GM18498 (cell line): ENCODE results near the gene CKAP4.

Source experiments
- ATAC-seq: cut with Tn5 transposase; IDR thresholded peaks from one replicate; pipeline ENCODE4 v1.9.1; 2021; ENCODE audit warnings: mild to moderate bottlenecking, moderate library complexity; ENCODE audit not compliant: unreplicated experiment

CKAP4 gene

GRCh38 chr12:106275458-106275857, 27.6 kb upstream of the CKAP4 start:
- ATAC-seq = no peak

GRCh38 chr12:106274575-106275121, 26.8 kb upstream of the CKAP4 start:
- ATAC-seq = no peak

- no peak for ATAC-seq
Observed at GRCh38 chr12:106274012-106274411, 26.2 kb upstream of the CKAP4 start.

- no peak for ATAC-seq
Observed at GRCh38 chr12:106273491-106273890, 25.7 kb upstream of the CKAP4 start.

- no peak for ATAC-seq
Observed at GRCh38 chr12:106271575-106272505, 24.0 kb upstream of the CKAP4 start.

- ATAC-seq = no peak
Observed at GRCh38 chr12:106269150-106269771, 21.4 kb upstream of the CKAP4 start.

- ATAC-seq = no peak
Observed at GRCh38 chr12:106267535-106267934, 19.7 kb upstream of the CKAP4 start.

GRCh38 chr12:106265116-106265515, 17.3 kb upstream of the CKAP4 start:
- no peak for ATAC-seq

- ATAC-seq = no peak
Observed at GRCh38 chr12:106258935-106259334, 11.1 kb upstream of the CKAP4 start.

GRCh38 chr12:106258226-106258625, 10.4 kb upstream of the CKAP4 start:
- no peak for ATAC-seq

- no peak for ATAC-seq
Observed at GRCh38 chr12:106256524-106256923, 8.7 kb upstream of the CKAP4 start.

GRCh38 chr12:106255952-106256351, 8.1 kb upstream of the CKAP4 start:
- no peak for ATAC-seq

GRCh38 chr12:106255493-106255892, 7.7 kb upstream of the CKAP4 start:
- no peak for ATAC-seq

- ATAC-seq = no peak
Observed at GRCh38 chr12:106254724-106255123, 6.9 kb upstream of the CKAP4 start.

GRCh38 chr12:106251631-106252455, 4.0 kb upstream of the CKAP4 start:
- ATAC-seq = no peak

GRCh38 chr12:106249411-106250135, 1.8 kb upstream of the CKAP4 start:
- ATAC-seq = peak; percentile 67

- no peak for ATAC-seq
Observed at GRCh38 chr12:106248846-106249371, 1.1 kb upstream of the CKAP4 start.

GRCh38 chr12:106248312-106248845, 559 bp upstream of the CKAP4 start:
- peak; percentile 17 for ATAC-seq

GRCh38 chr12:106246891-106247673, 738 bp downstream of the CKAP4 start:
- peak; percentile 43 for ATAC-seq
